IMR-90 (cell line): ENCODE measurements around the gene MOB3A. TPM values are rescaled to one million over a fixed set of nuclear protein-coding genes. Genes with fewer than 3 reads are reported as not detected.

Experiments used
- ATAC-seq: fragments of 200-7000 bp; cut with Tn5 transposase; 2 replicates; pipeline ENCODE4 v1.9.1; 2020; ENCODE audit warnings: low read depth, mild to moderate bottlenecking, moderate library complexity
- BruUV-seq: library from RNA; stranded (reverse); fragments of 400-500 nt; replicated peaks from 2 replicates; lab custom pipeline; 2021; lab: Mats Ljungman, UMichigan
- CTCF ChIA-PET: fragments of 300-600 bp; formaldehyde crosslinking; extraction: SDS; loops from one replicate; lab custom pipeline; 2021; ENCODE audit warnings: antibody characterized with exemption; lab: Yijun Ruan, JAX
- POLR2A ChIA-PET: fragments of 300-600 bp; sonication (Branson Sonifier 250); formaldehyde crosslinking; loops from one replicate; lab custom pipeline; 2022; ENCODE audit warnings: antibody characterized with exemption; ENCODE audit not compliant: unreplicated experiment; lab: Charles Lee
- DNase-seq: peaks from one replicate; pipeline ENCODE4 v3.0.0; 2013
- H2AFZ ChIP-seq: replicated peaks from 2 replicates; pipeline ENCODE3; 2013; ENCODE audit warnings: low read length, mild to moderate bottlenecking; ENCODE audit not compliant: poor library complexity
- H2AK5ac ChIP-seq: 2 replicates; pipeline ENCODE4 v1.6.1; 2013; ENCODE audit warnings: low read depth, low read length, inconsistent platforms
- H2AK9ac ChIP-seq: replicated peaks from 2 replicates; pipeline ENCODE3; 2013; ENCODE audit warnings: mild to moderate bottlenecking, low read depth, low read length, moderate library complexity; ENCODE audit not compliant: poor library complexity
- H2BK120ac ChIP-seq: 2 replicates; pipeline ENCODE4 v1.6.1; 2013; ENCODE audit warnings: low read depth, low read length, inconsistent platforms
- H2BK15ac ChIP-seq: 3 replicates; pipeline ENCODE4 v1.6.1; 2013; ENCODE audit warnings: low read depth, low read length, inconsistent platforms
- H2BK20ac ChIP-seq: 2 replicates; pipeline ENCODE4 v1.6.1; 2013; ENCODE audit warnings: low read depth, mild to moderate bottlenecking, inconsistent platforms, low read length, moderate library complexity
- H2BK5ac ChIP-seq: 2 replicates; pipeline ENCODE4 v1.6.1; 2013; ENCODE audit warnings: mild to moderate bottlenecking, low read depth, low read length, inconsistent platforms; ENCODE audit not compliant: poor library complexity, severe bottlenecking
- H3K14ac ChIP-seq: replicated peaks from 2 replicates; pipeline ENCODE4 v1.6.1; 2013; ENCODE audit warnings: low read depth, low read length, inconsistent platforms
- H3K18ac ChIP-seq: 2 replicates; pipeline ENCODE4 v1.6.1; 2013; ENCODE audit warnings: low read depth, low read length, control low read depth
- H3K23ac ChIP-seq: 2 replicates; pipeline ENCODE4 v1.6.1; 2013; ENCODE audit warnings: low read depth, low read length, inconsistent platforms
- H3K27ac ChIP-seq: 2 replicates; pipeline ENCODE4 v1.5.1; 2013; ENCODE audit warnings: mild to moderate bottlenecking, control low read depth, low read length; ENCODE audit not compliant: insufficient read depth
- H3K27me3 ChIP-seq: 2 replicates; pipeline ENCODE4 v1.6.1; 2013; ENCODE audit warnings: low read length; ENCODE audit not compliant: control insufficient read depth, insufficient read depth
- H3K36me3 ChIP-seq: 2 replicates; pipeline ENCODE4 v1.6.1; 2013; ENCODE audit warnings: low read length, mixed read lengths; ENCODE audit not compliant: control insufficient read depth, insufficient read depth
- H3K4ac ChIP-seq: 2 replicates; pipeline ENCODE4 v1.6.1; 2013; ENCODE audit warnings: low read depth, low read length, inconsistent platforms
- H3K4me1 ChIP-seq: 2 replicates; pipeline ENCODE4 v1.6.1; 2013; ENCODE audit warnings: low read length, mixed read lengths; ENCODE audit not compliant: control insufficient read depth, insufficient read depth
- H3K4me2 ChIP-seq: 2 replicates; pipeline ENCODE4 v1.6.1; 2013; ENCODE audit warnings: low read depth, mild to moderate bottlenecking, control low read depth, low read length, moderate library complexity
- H3K4me3 ChIP-seq: 2 replicates; pipeline ENCODE4 v1.5.1; 2013; ENCODE audit warnings: low read depth, mild to moderate bottlenecking, control low read depth, low read length, moderate library complexity; ENCODE audit not compliant: insufficient read depth
- H3K56ac ChIP-seq: 2 replicates; pipeline ENCODE4 v1.6.1; 2013; ENCODE audit warnings: low read length, inconsistent platforms; ENCODE audit not compliant: insufficient read depth; ENCODE audit errors: extremely low read depth
- H3K79me1 ChIP-seq, 2 experiments: 2 replicates each; pipeline ENCODE4 v1.6.1; 2013; ENCODE audit warnings: low read length in 2 of 2, inconsistent platforms in 1 of 2, low read depth in 1 of 2
- H3K9ac ChIP-seq: 2 replicates; pipeline ENCODE4 v1.6.1; 2013; ENCODE audit warnings: low read depth, low read length, control low read depth
- H3K9me1 ChIP-seq: 2 replicates; pipeline ENCODE4 v1.6.1; 2013; ENCODE audit warnings: low read length, inconsistent platforms; ENCODE audit not compliant: insufficient read depth
- H3K9me3 ChIP-seq: 2 replicates; pipeline ENCODE4 v1.6.1; 2013; ENCODE audit warnings: low read length; ENCODE audit not compliant: control insufficient read depth, insufficient read depth
- H4K20me1 ChIP-seq: 2 replicates; pipeline ENCODE4 v1.6.1; 2013; ENCODE audit warnings: low read length, inconsistent platforms; ENCODE audit not compliant: insufficient read depth
- H4K5ac ChIP-seq: 2 replicates; pipeline ENCODE4 v1.6.1; 2013; ENCODE audit warnings: mild to moderate bottlenecking, low read depth, low read length, control low read depth
- H4K8ac ChIP-seq, 2 experiments: 2 replicates each; pipeline ENCODE4 v1.6.1; 2013; ENCODE audit warnings: low read depth in 2 of 2, low read length in 2 of 2, control low read depth in 1 of 2, inconsistent platforms in 1 of 2
- H4K91ac ChIP-seq: 2 replicates; pipeline ENCODE4 v1.6.1; 2013; ENCODE audit warnings: low read depth, low read length, inconsistent platforms; ENCODE audit not compliant: insufficient read depth
- CEBPB ChIP-seq: IDR thresholded peaks from 2 replicates; pipeline ENCODE4 v1.6.1; 2012; ENCODE audit warnings: low read depth, low read length, improper control_type of control experiment
- CHD1 ChIP-seq: IDR thresholded peaks from 2 replicates; pipeline ENCODE4 v1.6.1; 2012; ENCODE audit warnings: low read depth, low read length, improper control_type of control experiment
- MAFK ChIP-seq: IDR thresholded peaks from 2 replicates; pipeline ENCODE4 v1.6.1; 2012; ENCODE audit warnings: low read depth, low read length, improper control_type of control experiment
- MAZ ChIP-seq: IDR thresholded peaks from 2 replicates; pipeline ENCODE4 v1.6.1; 2012; ENCODE audit warnings: low read depth, mild to moderate bottlenecking, low read length, improper control_type of control experiment, moderate library complexity, borderline replicate concordance
- MXI1 ChIP-seq: IDR thresholded peaks from 2 replicates; pipeline ENCODE4 v1.6.1; 2012; ENCODE audit warnings: low read depth, mild to moderate bottlenecking, low read length, moderate library complexity, borderline replicate concordance
- POLR2A ChIP-seq: IDR thresholded peaks from 2 replicates; pipeline ENCODE4 v1.6.1; 2012; ENCODE audit warnings: mild to moderate bottlenecking, low read depth, low read length
- RAD21 ChIP-seq: IDR thresholded peaks from 2 replicates; pipeline ENCODE4 v1.6.1; 2012; ENCODE audit warnings: low read length, improper control_type of control experiment
- RCOR1 ChIP-seq: IDR thresholded peaks from 2 replicates; pipeline ENCODE4 v1.6.1; 2012; ENCODE audit warnings: mild to moderate bottlenecking, low read length, improper control_type of control experiment; ENCODE audit not compliant: insufficient replicate concordance
- RFX5 ChIP-seq: IDR thresholded peaks from 2 replicates; pipeline ENCODE4 v1.8.0; 2012; ENCODE audit warnings: low read depth, mild to moderate bottlenecking, low read length, moderate library complexity
- SMC3 ChIP-seq: fragments of 150-350 bp; IDR thresholded peaks from 2 replicates; pipeline ENCODE4 v1.6.1; 2016; ENCODE audit warnings: low read depth, mild to moderate bottlenecking, antibody characterized with exemption, low read length, moderate library complexity
- WGBS, 2 experiments: methylation state at CpG; one replicate each; pipeline versions ENCODE4 v1.1.5 to v1.1.7; 2013; ENCODE audit warnings: missing lambda C conversion rate in 2 of 2; ENCODE audit not compliant: insufficient read length in 1 of 2; ENCODE audit errors: extremely low coverage in 2 of 2; 5-methylcytosine and 5-hydroxymethylcytosine counted together
- dilution Hi-C: fragments of 300-500 bp; cut with HindIII; formaldehyde crosslinking; loops from one replicate; pipeline ENCODE4 v1.14.3; 2018; ENCODE audit warnings: low sequenced_read_pairs; ENCODE audit not compliant: unreplicated experiment
- in situ Hi-C: fragments of 300-500 bp; cut with MboI; formaldehyde crosslinking; loops from 3 replicates; pipeline ENCODE4 v1.14.3; 2019; ENCODE audit warnings: low sequenced_read_pairs, inconsistent platforms, mixed read lengths
- intact Hi-C: fragments of 100-400 bp; cut with micrococcal nuclease; formaldehyde crosslinking; loops from 2 replicates; pipeline ENCODE4 v1.10.0; 2022
- polyA plus RNA-seq, 3 experiments: library from polyadenylated mRNA; depleted of rRNA; stranded (reverse); fragments of >200 nt; gene quantifications; 2 replicates each; pipeline ENCODE4 v1.2.3, GENCODE V29; 2012; ENCODE audit warnings: low replicate concordance in 1 of 3
- total RNA-seq: library from RNA; depleted of rRNA; stranded (reverse); fragments of >200 nt; gene quantifications from 2 replicates; pipeline ENCODE4 v1.2.3, GENCODE V29; 2012
- TF ChIP-seq, protein P1 (sequence below): conservative IDR thresholded peaks from 2 replicates; pipeline ENCODE4 v1.5.1; 2012; ENCODE audit warnings: mild to moderate bottlenecking, low read depth, low read length, improper control_type of control experiment
- TF ChIP-seq, protein P2 (sequence below): fragments of 150-350 bp; IDR thresholded peaks from 2 replicates; pipeline ENCODE4 v1.6.1; 2017; ENCODE audit warnings: mild to moderate bottlenecking, antibody characterized with exemption, low read length, low read depth

The MOB3A gene
- total and polyA plus RNA-seq, 2 of the 4 experiments (the other 2 are of a cell fraction) = 9.3 to 26.5 TPM

DNA sequence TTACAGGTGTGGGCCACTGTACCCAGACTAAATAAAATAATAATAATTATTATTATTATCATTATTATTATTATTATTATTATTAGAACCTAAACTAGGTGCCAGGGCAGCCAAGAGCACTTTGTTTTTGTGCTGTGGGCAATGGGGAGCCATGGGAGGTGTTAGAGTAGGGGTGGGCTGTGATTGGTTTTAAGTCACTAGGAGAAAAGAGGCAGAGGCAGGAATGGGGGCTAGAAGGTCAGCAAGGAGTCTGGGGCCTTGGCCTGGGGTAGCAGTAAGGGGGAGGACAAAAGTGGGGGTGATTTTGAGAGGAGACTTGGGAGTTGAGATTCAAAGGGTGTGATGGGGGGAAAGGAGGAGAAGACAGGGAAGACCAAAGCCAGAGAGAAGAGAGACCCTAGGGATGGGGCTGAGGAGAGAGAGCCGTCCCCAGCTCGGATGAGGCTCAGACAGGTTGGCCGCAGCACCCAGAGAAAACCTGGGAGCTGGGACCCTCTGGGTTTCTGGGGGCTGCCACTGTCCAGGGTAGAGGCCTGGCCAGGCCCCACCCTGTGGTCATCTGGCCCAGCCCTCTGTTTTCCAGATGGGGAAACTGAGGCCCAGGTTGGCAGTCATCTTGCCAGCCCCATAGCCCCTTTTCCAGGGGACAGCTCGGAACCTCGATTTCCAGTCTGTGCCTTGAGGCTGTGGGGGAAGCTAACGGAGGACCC is 62.9 kb downstream of the MOB3A start:
- no peak overlapping the region for H3K4me3 ChIP-seq
- no TSS peak for BruUV-seq
- no peak overlapping the region for H3K4ac ChIP-seq
- H4K20me1 ChIP-seq = no peaks in the 10 kb centered on the region; the same call in 1 of the 2 replicates
- H3K4me2 ChIP-seq = no peak overlapping the region
- no peak overlapping the region for H3K14ac ChIP-seq
- no peaks in the 10 kb centered on the region for H3K9me1 ChIP-seq
- intact Hi-C loops = no loop called here
- no peak overlapping the region for H2AFZ ChIP-seq
- no CpG with 5 or more reads among the region's 6 CpGs for whole genome bisulfite sequencing, 2 experiments
- peak overlapping the region; percentile 21; the same call in 1 of the 2 replicates for H2AK5ac ChIP-seq
- no peak overlapping the region; a peak in 1 of 4 replicates for H4K8ac ChIP-seq
- no peak overlapping the region for H4K5ac ChIP-seq
- no peak overlapping the region for H3K9ac ChIP-seq
- H2BK5ac ChIP-seq = no peak overlapping the region
- no peak overlapping the region for H3K56ac ChIP-seq
- H2BK15ac ChIP-seq = no peak overlapping the region
- H3K36me3 ChIP-seq = peaks cover 2% of the 10 kb centered on the region; the same call in 1 of the 2 replicates
- H3K79me1 ChIP-seq = no peaks in the 10 kb centered on the region
- no peak overlapping the region for H4K91ac ChIP-seq
- peak overlapping the region; percentile 13 for H2AK9ac ChIP-seq
- ChIA-PET POLR2A (no interaction called here), CTCF (no interaction called here)
- H3K18ac ChIP-seq = no peak overlapping the region
- H3K23ac ChIP-seq = no peak overlapping the region
- ATAC-seq (no peak), DNase-seq (no peak)
- H3K4me1 ChIP-seq = peaks cover 11% of the 10 kb centered on the region
- no peak overlapping the region for H2BK20ac ChIP-seq
- peaks cover 7% of the 10 kb centered on the region for H3K9me3 ChIP-seq
- H3K27me3 ChIP-seq = no peaks in the 10 kb centered on the region
- dilution Hi-C loops = no loop called here
- no peak overlapping the region for H3K27ac ChIP-seq
- in situ Hi-C loops = no loop called here
- TF ChIP-seq MAZ (no peak), MAFK (no peak), MXI1 (no peak), RFX5 (no peak), POLR2A (no peak), CEBPB (no peak), RAD21 (no peak), RCOR1 (no peak), SMC3 (no peak), CHD1 (no peak)
- TF ChIP-seq, protein P1, sequence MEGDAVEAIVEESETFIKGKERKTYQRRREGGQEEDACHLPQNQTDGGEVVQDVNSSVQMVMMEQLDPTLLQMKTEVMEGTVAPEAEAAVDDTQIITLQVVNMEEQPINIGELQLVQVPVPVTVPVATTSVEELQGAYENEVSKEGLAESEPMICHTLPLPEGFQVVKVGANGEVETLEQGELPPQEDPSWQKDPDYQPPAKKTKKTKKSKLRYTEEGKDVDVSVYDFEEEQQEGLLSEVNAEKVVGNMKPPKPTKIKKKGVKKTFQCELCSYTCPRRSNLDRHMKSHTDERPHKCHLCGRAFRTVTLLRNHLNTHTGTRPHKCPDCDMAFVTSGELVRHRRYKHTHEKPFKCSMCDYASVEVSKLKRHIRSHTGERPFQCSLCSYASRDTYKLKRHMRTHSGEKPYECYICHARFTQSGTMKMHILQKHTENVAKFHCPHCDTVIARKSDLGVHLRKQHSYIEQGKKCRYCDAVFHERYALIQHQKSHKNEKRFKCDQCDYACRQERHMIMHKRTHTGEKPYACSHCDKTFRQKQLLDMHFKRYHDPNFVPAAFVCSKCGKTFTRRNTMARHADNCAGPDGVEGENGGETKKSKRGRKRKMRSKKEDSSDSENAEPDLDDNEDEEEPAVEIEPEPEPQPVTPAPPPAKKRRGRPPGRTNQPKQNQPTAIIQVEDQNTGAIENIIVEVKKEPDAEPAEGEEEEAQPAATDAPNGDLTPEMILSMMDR = no peak
- TF ChIP-seq, protein P2, sequence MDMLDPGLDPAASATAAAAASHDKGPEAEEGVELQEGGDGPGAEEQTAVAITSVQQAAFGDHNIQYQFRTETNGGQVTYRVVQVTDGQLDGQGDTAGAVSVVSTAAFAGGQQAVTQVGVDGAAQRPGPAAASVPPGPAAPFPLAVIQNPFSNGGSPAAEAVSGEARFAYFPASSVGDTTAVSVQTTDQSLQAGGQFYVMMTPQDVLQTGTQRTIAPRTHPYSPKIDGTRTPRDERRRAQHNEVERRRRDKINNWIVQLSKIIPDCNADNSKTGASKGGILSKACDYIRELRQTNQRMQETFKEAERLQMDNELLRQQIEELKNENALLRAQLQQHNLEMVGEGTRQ = no peak
- H2BK120ac ChIP-seq = no peak overlapping the region
